Activated T-cell treated with anti-CD3 and anti-CD28 coated beads for 4 hours (primary cell): ENCODE measurements around the gene C11orf98.
"Not testable (repeated sequence)": the region's sequence is repeated elsewhere in the genome, so short reads cannot be mapped to it uniquely, and the experiment has no call there.

ENCODE experiments used
- DNase-seq: peaks from one replicate; pipeline ENCODE4 v3.0.0-alpha.2; 2020

Gene C11orf98

DNA sequence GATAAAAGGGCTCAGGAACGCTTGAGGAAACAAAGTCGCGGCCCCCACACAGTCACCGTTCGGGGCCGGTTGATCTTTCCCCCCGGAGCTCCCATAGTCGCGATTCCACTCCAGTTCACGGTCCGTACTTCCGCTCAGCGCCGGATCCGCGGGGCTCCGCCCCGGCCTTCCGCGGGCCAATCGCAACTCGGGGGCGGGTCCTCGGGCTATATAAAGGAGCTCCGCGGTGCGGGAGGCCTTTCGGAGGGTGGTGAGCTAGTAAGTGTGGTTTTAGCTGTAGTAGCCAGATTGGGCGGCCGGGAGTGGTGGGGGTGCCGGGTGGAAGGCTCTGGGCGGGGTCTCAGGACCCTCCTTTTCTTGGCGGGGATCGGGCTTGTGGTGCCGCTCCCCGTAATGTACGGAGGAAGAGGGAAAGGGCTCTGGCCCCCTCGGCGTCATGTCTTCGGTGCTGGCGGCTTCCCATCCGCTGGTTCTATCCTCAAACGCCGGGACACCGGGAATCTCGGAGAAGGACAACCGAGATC, at the start of gene C11orf98, which contains the start of gene CSKMT:
TSS of gene C11orf98 (minus strand) at position 136 of the 524 bp plus-strand sequence. CDS start at position 95, 41 bp downstream.
TSS of gene CSKMT (plus strand) at position 238 of the 524 bp plus-strand sequence. CDS start 568 bp downstream, outside the sequence.
- peak; percentile 96 for DNase-seq

DNA sequence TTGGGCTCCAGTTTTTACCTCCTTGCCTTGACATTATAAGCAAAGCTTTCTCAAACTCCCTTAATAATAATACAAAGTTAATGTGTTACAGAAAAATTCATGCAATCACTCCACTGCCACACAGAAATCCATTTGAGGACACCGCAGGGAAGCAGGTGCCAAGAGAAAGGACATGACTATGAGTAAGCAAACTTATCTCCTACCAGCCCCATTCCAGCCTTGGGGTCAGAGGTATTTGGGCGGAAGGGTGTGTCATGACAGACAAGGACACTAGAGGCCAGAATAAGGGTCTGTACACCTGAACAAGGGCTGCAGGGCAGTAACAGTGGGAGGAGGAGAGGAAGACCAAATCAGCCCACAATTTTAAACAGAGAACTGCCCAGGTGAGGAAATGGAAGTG, 48.3 kb upstream of the C11orf98 start:
- DNase-seq: no peak

- DNase-seq: no peak
Measured at GRCh38 chr11:62712861-62713260, 47.9 kb upstream of the C11orf98 start.

- no peak for DNase-seq
Measured at GRCh38 chr11:62712276-62712812, 47.3 kb upstream of the C11orf98 start.

GRCh38 chr11:62710001-62710345, 45.0 kb upstream of the C11orf98 start:
- DNase-seq: peak; percentile 26

- peak; percentile 95 for DNase-seq
Measured at GRCh38 chr11:62709247-62710000, 44.4 kb upstream of the C11orf98 start.

DNA sequence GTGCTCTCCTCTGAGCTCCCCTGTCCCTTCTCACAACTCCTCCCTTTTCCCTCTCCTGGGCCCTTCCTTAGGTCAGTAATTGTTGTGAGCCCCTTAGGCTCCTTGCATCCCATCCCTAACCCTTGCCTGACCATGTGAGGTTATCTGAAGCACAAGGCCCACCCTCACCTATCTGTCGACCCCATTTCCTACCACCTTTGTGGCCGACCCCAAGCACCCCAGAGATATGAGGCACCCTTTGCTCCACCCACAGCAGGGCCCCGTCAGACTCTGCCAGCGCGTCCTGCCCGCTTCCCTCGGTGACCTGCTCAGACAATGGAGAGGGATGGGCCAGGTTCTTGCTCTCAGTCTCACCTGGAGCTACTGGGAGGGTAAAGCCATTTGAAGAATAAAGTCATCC, 43.8 kb upstream of the C11orf98 start:
- peak; percentile 32 for DNase-seq

GRCh38 chr11:62708392-62708791, 43.4 kb upstream of the C11orf98 start:
- no peak for DNase-seq

- no peak for DNase-seq
Measured at GRCh38 chr11:62707277-62707861, 42.4 kb upstream of the C11orf98 start, which contains the start of the genes BSCL2 and GNG3. BSCL2 (minus strand) TSS chr11:62707424; CDS start chr11:62707195, 229 bp downstream. GNG3 (plus strand) TSS chr11:62707676; CDS start chr11:62708296, 620 bp downstream.

GRCh38 chr11:62706850-62707247, 41.8 kb upstream of the C11orf98 start:
- DNase-seq: no peak

DNA sequence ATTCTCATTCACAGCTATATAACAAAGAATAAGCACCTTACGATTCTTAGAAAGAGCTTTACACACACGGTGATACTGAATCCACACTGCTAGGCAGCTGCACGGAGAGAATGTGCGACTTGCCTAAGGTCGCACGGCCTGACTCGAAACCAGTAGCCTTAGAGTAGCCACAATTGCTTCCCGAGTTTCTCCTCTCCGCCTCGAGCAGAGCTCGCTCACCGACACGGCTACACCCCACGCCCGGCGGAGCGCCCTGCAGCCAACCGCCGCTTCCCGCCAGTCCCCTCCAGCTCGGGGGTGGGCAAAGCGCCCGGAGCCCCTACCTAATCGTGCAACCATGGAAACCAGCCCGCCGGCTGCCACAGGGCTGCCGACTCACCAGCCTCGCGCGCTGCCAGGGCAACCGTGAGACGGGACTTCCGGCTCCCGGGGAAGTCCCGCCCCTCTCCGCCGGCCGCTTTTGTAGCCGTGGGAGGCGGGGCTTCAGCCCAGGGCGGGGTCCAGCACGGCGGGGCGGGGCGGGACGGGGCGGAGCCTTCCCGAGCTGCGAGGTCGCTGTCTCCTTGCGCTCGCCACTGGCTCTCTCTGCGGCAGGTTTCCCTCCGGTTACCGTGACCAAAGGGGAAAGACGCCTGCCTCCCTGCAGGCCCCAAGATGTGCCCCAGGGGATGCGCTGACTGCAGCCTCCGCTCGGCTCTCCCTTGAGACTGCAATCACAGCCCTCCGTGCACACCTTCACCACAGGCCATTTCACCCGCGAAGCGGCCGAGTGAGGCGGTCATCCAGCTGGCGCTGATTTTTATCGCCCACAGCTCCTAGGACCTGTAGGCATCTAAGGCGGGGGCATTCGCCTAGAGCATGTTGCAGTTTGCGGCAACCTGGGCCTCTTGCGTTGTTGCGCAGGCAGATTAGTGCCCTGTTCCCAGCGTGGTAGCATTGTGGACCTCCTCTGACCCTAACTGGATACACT, 41.2 kb upstream of the C11orf98 start:
- peak; percentile 94 for DNase-seq

DNA sequence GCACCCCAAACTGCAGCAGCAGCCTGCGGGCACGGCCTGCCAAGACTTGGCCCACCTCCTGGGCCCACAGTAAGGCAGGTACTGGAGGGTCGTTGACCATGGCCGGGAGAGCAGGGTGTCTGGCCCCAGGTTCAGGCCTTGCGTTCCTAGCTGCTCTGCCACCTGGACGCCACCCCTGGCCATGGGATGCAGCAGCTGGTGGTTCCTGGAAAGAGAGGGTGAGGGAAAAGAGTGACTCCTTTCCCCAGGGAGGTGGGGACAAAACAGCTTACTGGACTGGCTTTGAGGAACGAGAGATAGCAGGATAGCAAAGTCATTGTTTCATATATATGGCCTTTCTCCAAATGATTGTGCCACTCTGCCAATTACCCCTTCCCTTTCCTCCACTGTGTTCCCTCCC, 40.4 kb upstream of the C11orf98 start:
- no peak for DNase-seq

DNA sequence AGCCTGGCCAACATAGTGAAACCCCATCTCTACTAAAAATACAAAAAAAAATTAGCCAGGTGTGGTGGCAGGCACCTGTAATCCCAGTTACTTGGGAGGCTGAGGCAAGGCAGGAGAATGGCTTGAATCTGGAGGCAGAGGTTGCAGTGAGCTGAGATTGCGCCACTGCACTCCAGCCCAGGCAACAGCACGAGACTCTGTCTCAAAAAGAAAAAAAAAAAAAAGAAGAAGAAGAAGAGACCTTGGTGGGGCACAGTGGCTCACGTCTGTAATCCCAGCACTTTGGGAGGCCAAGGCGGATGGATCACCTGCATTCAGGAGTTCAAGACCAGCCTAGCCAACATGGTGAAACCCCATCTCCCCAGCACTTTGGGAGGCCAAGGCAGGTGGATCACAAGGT, 38.9 kb upstream of the C11orf98 start:
- DNase-seq: not testable (repeated sequence)

DNA sequence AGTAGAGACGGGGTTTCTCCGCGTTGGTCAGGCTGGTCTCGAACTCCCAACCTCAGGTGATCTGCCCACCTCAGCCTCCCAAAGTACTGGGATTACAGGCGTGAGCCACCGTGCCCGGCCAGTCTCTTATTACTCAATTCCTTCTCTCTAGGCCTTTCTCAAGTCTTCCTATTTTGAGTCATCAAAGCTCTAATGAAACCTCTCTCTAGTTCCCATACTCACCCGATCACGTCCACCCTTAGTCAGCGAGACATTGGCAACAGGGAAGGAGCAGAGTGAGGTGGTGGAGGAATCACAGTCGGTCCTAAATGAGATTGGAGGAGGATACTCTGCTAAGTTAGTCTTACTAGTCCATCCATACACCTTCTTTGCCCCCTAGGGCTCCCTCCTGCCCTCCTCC, 37.2 kb upstream of the C11orf98 start:
- no peak for DNase-seq

GRCh38 chr11:62694455-62695167, 29.6 kb upstream of the C11orf98 start:
- peak; percentile 74 for DNase-seq

GRCh38 chr11:62693624-62694023, 28.6 kb upstream of the C11orf98 start:
- DNase-seq: not testable (repeated sequence)

DNA sequence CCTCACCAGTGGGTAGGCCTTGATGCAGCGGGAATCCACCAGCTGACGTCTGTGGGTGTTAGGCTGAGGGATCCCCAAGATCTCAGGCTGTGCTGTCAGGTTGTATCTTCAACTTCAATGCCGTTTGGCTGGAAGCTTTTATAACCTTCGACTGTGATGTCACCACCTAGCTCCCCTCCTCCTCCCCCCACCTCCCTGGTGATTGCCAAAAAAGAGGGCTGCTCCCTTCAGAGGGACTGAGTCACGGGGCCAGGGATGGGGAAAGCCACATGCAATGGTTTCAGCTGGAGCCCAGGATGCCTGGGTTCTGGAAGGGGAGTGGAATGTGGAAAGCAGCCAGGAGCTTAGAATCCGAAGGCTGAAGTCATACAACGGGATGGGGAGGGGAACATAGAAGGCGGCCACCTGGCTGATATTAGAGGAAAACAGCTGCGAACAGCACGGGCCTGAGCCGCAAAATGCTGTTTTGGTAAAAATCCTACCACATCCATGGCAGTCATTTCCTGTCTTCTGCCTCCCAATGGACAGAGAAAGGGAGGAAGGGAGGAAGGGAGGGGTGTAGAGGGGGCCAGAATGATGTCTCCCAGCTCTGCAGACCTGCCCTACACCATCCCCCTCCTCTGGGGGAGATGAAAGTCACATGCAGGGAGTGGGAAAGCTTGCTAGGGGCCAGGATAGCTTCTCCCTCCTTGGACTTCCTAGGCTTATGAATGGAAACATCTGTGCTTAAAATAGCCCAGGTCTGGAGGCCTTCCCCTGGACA, 24.6 kb upstream of the C11orf98 start, which contains the start of gene LRRN4CL:
TSS of gene LRRN4CL (minus strand) at position 110 of the 763 bp plus-strand sequence. CDS start 1,022 bp downstream, outside the sequence.
- no peak for DNase-seq

GRCh38 chr11:62688491-62688890, 23.5 kb upstream of the C11orf98 start:
- no peak for DNase-seq

DNA sequence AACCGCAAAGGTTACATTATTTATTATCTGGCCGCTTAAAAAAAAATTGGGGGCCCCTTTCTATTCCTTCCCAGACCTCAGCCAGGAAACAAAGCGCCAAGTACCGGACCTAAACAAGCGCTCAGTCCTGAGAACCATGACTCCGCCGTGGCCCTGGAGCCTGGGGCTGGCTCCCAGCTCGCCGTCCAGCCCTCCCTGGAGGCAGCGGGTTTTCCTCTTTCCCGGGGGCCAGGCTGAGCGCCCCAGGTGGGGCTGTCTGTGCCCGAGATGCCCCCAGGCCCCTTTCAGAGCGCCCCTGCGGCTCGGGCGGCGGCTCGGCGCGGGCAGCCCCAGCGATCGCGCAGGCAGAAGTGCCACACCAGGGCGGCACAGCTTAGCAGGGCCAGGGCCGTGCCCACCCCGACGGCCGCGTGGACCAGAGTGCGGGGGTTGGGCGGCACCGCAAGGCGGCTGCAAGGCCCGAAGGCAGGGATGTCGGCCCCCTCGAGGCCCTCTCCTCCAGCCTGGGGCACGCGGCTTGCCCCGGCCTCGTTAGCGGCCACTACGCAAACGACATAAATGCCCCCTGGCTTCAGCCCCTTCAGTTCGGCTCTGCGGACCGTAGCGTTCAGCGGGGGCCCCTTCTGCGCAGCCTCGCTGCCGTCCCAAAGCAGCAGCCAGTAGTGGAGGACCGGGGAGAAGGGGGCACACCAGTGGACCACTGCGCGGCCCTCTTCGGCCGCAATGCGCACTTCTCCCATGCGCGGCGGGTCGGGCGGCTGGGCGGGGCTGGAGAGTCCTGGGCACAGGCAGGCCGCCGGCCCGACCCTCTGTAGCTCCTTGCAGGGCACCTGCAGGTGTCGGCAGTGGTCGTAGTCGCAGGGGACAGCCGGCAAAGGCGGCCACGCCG, 22.7 kb upstream of the C11orf98 start:
- DNase-seq: no peak

- no peak for DNase-seq
Measured at GRCh38 chr11:62682518-62682917, 17.5 kb upstream of the C11orf98 start.
